Hindlimb muscle (tissue), 1 donor: ENCODE measurements around the gene FANCM. TPM values are rescaled to one million over a fixed set of nuclear protein-coding genes. Genes with fewer than 3 reads are reported as not detected.

Experiments used
- DNase-seq: peaks from one replicate; pipeline ENCODE4 v3.0.0-alpha.2; 2013
- polyA plus RNA-seq: library from polyadenylated mRNA; unstranded; fragments of 120-200 nt; gene quantifications from one replicate; pipeline ENCODE4 v1.2.1, GENCODE V29; 2013; ENCODE audit not compliant: insufficient read length

The FANCM gene, protein sequence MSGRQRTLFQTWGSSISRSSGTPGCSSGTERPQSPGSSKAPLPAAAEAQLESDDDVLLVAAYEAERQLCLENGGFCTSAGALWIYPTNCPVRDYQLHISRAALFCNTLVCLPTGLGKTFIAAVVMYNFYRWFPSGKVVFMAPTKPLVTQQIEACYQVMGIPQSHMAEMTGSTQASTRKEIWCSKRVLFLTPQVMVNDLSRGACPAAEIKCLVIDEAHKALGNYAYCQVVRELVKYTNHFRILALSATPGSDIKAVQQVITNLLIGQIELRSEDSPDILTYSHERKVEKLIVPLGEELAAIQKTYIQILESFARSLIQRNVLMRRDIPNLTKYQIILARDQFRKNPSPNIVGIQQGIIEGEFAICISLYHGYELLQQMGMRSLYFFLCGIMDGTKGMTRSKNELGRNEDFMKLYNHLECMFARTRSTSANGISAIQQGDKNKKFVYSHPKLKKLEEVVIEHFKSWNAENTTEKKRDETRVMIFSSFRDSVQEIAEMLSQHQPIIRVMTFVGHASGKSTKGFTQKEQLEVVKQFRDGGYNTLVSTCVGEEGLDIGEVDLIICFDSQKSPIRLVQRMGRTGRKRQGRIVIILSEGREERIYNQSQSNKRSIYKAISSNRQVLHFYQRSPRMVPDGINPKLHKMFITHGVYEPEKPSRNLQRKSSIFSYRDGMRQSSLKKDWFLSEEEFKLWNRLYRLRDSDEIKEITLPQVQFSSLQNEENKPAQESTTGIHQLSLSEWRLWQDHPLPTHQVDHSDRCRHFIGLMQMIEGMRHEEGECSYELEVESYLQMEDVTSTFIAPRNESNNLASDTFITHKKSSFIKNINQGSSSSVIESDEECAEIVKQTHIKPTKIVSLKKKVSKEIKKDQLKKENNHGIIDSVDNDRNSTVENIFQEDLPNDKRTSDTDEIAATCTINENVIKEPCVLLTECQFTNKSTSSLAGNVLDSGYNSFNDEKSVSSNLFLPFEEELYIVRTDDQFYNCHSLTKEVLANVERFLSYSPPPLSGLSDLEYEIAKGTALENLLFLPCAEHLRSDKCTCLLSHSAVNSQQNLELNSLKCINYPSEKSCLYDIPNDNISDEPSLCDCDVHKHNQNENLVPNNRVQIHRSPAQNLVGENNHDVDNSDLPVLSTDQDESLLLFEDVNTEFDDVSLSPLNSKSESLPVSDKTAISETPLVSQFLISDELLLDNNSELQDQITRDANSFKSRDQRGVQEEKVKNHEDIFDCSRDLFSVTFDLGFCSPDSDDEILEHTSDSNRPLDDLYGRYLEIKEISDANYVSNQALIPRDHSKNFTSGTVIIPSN (N-terminal part only)
- polyA plus RNA-seq = 5.3 TPM

DNA sequence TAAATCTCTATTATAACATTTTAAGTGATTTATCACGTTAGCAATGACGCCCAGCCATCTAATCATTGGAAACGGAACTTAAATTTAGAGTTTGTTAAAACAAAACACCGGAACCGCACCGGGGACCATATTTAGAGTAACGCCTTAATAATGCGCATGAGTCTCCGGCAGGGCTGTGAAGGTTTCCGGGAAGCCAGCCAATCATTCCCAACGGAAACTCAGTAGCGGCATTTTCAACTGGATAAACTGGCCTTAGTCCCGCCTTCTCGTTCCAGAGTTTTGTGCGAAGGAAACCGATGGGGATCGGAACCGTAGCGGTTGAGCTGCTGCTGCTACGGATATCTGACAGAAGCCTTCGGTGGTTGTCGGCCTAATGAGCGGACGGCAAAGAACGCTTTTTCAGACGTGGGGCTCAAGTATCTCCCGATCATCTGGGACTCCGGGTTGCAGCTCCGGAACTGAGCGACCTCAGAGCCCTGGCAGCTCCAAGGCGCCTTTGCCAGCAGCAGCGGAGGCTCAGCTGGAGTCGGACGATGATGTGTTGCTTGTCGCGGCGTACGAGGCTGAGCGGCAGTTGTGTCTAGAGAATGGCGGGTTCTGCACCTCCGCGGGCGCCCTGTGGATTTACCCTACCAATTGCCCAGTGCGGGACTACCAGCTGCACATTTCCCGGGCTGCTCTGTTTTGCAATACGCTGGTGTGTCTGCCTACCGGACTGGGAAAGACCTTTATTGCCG lies at the start of gene FANCM:
Gene FANCM, plus strand, starts transcription at position 272 of the 737 bp plus-strand sequence. Its CDS starts 102 bp downstream, at position 374.
- DNase-seq = peak; percentile 98

DNA sequence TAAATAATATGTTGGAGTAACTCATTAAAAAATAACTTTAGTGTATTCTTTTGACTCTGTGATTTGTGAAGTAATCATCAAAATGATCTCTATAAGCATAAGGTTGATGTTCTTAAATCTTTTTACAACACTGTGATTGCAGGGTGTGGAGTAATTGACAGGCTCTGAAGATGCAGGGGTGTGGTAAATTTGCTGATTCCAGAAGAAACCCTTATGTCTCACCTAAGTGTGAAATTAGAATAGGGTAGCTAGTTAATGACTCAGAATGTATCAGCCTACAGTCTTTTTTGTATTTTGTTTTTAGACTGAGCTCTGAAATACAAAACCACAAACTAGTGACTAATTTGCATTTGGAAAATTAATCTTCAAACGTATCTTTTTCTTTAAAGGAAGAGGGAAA lies 45.9 kb upstream of the FANCM start:
- no peak for DNase-seq

DNA sequence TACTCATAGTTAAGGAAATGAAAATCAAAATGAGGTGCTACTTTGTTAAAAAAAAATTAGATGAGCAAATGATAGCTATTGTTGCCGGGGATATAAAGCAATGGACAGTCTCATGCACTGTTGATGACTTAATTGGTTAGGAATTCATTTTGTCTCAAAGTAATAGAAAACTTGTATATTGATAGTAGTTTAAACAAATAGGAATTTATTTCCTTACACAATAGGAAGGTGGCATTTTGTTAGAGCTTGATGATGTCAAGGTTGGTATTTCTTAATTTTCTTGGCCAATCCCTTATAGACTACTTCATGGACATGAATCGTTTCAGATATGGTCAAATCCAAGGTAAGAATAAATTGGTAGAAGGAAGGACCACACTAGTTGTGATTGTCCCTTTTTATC lies 44.0 kb upstream of the FANCM start:
- no peak for DNase-seq

DNA sequence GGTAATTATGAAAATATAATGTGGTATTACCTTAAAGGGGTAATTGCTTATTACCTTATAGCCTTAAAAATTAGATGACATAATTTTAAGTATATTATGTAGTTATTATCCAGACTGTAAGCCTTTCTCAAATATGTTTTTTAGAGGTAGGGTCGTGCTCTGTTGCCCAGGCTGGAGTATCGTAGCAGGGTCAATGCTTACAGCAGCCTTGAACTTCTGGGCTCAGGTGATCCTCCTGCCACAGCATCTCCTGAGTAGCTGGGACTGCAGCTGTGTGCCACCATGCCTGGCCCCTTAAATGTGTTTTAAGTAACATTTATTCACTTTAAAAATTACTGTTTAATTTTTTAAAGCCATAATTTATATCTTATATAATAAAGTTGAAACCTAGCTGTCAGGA lies 41.5 kb upstream of the FANCM start:
- DNase-seq = no peak

DNA sequence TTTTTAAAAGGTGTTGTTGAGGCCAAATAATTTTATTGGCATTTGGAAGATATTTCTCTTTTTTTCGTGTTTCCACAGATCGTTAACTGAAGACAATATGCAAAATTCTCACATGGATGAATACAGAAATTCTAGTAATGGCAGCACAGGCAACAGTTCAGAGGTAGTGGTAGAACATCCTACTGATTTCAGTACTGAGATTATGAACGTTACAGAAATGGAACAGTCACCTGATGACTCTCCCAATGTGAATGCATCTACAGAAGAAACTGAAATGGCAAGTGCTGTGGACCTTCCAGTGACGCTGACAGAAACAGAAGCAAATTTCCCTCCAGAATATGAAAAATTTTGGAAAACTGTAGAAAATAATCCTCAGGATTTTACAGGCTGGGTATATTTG lies 40.6 kb upstream of the FANCM start:
- no peak for DNase-seq

DNA sequence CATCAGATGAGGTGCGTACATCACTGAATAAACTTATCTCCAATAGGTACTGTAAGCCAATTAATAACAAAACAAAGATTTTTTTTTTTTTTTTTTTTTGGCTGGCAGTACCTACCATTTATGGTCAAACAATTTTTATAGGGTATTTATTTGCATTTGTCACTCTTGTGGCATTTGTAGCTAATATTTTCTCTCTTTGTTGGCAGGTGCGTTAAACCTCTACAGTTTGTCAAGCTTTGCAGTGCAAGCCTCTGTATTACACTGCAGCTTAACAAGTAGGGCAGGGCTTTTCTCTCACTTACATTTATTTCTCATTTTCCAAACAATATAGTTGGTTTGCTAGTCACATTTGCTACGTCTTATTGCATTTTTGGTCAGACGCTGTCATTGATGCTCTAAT lies 39.5 kb upstream of the FANCM start:
- no peak for DNase-seq

DNA sequence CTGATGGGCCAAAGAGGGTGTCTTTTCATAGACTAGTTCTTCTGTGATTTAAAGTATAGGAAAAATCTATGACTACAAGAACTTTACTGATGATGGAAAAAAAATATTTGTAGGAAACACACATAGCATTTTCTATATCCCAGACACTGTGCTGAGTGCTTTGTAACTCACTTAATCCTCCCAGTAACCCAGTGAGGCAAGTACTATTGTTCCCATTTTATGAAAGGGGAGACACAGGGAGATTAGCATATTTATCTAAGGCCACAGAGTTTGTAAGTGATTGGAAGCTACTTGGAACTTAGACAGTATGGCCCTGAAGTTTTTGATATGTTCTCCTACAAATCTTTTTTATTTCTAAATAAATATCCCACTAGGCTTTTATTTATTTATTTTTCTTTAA lies 31.9 kb upstream of the FANCM start:
- DNase-seq = no peak

DNA sequence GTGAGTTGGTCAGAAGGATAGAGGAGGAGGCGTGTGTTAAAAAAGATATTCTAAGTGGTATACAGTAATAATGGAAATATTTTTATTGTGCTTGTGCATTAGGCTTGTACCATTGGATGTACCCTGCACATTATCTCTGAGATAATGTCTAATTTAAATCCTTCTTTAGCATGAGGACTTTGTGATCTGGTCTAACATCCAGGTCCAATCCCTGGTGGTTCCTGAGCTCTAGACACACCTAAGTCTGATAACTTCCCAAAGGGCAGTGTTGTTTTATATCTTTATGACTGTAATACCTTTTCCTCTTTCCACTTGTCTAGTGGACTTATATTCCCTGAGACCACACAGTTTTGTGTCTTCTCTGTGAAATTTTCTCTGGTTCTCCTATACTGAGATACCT lies 31.2 kb upstream of the FANCM start:
- no peak for DNase-seq

DNA sequence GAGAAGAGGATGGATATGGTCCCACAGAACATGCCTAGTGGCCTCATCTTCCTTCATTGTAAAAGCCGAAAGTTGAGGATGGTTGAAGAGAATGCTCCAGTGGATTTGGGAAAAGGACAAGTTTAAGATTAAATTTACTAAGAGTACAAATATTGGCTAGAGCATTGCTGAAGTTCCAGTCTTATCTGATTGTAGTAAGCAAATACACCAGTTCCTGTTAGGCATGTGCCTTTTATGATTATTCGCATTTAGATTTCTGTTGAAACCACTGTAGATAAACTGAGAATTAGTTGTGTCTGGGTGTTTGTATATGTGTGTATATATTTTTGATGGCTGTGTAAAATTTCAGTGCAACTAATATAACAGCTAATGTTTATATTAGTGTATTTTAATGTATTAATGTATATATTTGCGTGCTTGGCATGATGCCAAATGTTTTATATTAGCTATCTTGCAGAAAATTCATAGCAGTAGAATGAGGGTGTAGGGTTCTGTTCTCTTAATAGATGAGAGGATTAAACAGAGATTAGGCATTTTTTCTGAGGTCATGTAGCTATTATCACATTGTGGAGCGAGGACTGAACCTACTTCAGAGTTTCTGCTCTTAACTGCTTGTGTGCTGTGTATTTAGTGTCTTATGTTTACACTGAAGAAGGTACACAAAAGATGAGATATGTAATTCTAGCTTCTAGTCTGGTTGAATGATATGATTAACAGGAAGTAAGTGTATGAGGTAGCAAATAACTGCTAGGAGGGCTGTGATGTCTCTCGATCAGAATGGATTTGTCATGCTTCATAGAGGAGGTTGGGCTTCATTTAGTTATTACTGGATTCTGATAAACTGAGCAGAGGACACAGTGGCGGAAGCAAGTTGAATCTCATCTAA lies 22.6 kb upstream of the FANCM start:
- no peak for DNase-seq

DNA sequence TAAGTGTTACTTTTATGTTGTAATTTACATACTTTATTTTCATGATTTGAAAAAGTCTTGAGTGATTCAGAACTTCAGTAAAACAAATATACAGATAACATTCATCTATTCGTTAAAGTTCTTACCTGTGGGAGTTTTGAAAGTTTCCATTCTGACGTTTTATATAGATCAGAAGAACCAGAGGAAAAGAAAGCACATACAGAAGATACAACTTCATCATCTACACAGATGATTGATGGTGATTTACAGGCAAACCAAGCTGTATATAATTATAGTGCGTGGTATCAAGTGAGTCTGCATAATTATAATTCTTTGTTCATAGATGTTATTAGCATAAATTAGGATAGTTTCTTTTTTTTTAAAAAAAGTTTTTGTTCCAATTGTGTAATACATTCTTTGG lies 21.4 kb upstream of the FANCM start:
- DNase-seq = no peak

DNA sequence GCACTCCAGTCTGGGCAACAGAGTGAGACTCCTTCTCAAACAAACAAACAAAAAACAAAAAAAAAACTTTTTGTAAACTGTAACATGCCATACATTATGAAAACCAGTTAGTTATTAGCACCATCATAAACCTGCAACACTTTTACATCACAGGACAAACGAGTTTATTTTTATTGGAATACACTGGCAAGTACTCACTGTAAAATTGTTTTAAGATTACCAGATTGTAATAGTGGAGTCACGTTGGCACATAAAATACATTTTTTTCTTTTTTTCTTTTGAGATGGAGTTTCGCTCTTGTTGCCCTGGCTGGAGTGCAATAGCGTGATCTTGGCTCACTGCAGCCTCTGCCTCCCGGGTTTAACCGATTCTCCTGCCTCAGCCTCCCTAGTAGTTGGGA lies 17.1 kb upstream of the FANCM start:
- no peak for DNase-seq

DNA sequence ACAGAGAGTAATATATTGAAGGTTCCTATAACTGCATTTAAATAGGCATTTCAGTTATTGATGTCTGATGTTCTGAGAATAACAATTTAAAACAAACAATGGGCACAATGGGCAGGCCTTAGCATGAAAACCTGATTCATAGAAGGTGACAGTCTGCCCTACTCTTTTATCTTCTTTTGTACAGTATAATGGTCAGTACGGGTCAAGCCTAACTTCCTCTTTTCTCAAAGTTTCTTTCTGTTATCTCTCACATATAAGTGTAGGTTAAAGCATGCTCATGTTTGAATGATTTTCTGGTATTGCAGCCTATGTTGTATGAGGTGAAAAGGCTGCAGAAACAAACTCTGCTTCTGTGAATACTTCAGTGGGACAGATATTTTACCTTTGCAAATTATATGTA lies 15.6 kb upstream of the FANCM start:
- DNase-seq = no peak

DNA sequence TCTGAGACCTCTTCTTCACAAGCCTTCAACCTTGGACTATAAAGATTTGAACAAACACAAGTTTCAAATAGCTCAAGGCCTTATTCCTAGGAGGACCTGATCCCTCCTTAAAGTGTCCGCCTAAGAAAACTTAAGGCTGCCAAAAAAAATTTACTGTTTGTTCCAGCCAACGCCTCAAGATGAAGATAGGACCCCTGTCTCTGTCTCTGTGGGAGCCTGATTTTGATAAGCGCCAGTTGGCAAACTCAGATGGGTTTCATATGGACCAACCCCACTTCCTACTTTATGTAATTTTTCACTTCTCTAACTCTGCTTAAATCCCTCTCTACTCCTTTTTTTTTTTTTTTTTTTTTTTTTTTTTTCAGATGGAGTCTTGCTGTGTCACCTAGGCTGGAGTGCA lies 12.5 kb upstream of the FANCM start:
- DNase-seq = no peak

DNA sequence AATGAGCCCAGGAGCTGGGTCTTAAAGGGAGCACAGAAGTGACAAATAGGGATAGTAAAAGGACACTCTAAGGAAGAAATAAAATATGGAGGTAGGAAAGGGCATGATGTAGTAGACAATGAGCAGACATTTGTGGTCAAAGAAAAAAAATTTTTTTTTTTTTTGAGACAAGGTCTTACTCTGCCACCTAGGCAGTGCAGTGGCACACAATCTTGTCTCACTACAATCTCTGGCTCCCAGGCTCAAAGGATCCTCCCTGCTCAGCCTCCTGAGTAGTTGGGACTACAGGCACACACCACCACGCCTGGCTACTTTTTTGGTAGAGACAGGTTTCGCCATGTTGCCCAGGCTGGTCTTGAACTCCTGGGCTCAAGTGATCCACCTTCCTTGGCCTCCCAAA lies 10.0 kb upstream of the FANCM start:
- DNase-seq = no peak

DNA sequence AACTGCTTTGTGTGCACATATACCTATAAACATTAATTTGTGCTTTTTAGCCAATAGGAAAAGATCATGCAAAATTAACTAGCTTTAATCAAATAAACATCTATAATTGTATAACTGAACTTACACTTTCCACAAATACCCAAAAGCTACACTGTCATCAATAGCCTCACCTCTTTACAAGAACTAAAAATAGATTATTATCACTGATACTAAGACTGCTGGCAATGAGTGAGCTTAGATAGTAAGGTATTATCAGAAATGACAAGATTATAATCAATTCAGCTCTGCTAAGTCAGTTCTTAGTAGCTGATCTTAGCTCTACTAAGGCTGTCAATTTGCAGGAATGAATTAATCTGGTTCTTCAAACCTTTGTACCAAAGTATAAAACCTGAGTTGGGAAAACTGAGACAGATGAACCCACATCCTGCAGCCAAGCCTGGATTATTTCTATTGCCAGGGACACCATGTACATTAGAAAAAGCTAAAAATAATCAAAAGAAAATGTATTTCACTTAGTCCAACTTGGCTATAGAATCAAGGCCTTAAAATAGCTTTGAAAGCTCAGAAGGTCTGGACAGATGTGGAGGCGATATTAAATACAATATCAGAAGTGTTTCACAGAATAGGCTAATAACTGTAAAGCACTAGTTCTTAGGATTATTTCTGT lies 6.6 kb upstream of the FANCM start:
- no peak for DNase-seq

DNA sequence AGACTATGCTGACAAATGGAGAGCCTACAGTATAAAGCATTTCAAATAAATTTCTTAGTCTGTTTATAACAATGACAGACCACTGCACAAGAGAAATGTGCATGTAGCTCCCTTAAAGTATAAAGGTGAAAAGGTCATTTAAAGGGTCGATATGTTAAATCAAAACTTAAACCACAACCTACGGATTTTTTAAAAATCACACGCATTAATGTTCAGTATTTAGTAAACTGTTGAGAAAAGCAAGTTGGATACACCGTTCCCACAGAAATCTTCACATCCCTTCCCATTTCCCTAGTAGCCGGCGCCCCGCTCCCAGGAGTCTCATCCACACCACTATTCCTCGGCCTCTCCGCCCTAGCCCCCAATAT lies 2.1 kb upstream of the FANCM start:
- no peak for DNase-seq

DNA sequence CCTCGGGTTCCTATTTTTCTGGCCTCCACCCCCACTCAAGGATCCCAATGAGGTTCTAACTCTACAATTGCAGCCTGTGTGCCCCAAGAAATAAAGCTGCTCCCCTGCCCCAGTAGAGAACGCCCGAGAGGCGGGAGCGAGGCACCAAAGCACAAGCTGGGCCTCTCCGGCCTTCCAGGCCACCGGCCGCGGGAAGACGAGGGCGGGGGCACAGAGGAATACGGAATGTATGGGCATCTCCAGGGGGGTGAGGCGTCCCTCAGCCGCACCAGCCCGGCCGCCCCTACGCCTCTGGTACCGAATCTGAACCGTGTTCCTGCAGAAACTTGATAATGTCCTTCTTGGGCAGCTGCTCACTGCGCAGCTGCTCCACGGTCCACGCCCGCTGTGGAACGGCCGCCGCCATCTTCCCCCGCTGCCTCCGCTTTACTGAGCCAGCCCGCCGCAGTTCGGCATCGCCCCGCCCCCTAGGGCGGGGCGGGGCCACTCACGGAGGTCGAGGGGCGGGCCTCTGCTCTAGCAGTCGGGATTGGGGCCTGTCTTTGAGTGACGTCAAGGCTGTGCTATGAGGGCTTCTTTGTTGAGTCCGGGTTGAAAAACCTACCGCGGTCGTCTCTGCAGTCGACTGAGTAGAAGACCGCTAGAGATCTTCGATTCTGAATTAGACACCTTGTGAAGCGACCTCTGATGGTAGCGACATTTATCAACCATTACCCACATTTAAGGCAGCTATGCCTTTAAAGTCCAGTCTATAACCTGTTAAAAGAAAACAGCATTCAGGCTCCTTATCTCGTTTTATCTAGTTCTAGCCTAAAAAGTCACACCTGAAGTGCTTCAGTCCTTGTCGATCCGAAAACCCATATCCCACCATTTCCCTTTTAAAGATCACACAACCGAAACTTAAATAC lies 1.4 kb upstream of the FANCM start, which contains the start of gene FKBP3:
Gene FKBP3, minus strand, starts transcription at position 431 of the 908 bp plus-strand sequence. Its CDS starts 25 bp downstream, at position 406.
- peak; percentile 98 for DNase-seq

DNA sequence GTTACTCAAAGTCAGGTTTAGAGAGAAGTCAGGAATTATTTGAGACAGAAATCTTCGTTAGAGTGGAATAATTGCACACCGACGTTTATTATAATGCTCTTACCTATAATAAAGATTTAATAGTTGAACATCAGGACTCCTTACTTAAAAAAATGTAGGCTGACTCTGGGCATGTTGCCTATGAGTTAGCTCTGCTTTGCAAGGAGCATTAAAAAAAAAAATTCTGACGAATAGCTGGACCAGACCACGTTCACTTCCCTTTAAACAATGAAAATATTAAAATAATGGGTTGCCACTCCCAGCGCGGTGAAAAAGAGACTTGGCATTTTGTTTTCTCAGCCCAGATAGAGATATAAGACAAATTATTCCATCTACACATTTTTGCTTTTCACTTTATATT lies 574 bp upstream of the FANCM start:
- peak; percentile 38 for DNase-seq

DNA sequence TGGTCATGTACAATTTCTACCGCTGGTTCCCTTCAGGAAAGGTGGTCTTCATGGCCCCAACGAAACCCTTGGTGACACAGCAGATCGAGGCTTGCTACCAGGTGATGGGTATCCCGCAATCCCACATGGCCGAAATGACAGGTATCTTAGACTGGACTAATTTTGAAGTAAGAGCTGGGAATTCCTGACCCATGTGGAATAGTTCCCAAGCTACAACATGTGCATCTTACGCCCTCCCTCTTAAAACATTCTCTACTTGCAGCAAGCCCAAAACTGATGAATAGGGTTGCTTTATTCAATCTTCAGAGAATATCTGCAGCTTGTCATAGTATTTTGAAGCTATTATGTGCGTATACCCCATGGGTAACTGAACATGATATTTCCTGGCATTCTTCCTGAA lies 669 bp downstream of the FANCM start:
- no peak for DNase-seq
